Suprapubic skin (tissue), 4 donors: ENCODE measurements around the gene RBMS3. TPM values are rescaled to one million over a fixed set of nuclear protein-coding genes. Genes with fewer than 3 reads are reported as not detected.

Experiments
- DNase-seq, 2 donors: peaks; one replicate each; pipeline ENCODE4 v3.0.0-alpha.2; 2019; ENCODE audit warnings: low spot score in 2 of 2
- H3K27ac ChIP-seq: fragments of 200-600 bp; sonication (generic); one replicate; pipeline ENCODE4 v1.5.1; 2019
- H3K27me3 ChIP-seq: fragments of 200-600 bp; sonication (generic); one replicate; pipeline ENCODE4 v1.5.1; 2019
- H3K36me3 ChIP-seq: fragments of 200-600 bp; sonication (generic); one replicate; pipeline ENCODE4 v1.5.1; 2019
- H3K4me1 ChIP-seq: fragments of 200-600 bp; sonication (generic); one replicate; pipeline ENCODE4 v1.5.1; 2019
- H3K4me3 ChIP-seq: fragments of 200-600 bp; sonication (generic); one replicate; pipeline ENCODE4 v1.5.1; 2019; ENCODE audit warnings: mild to moderate bottlenecking
- H3K9me3 ChIP-seq: fragments of 200-600 bp; sonication (generic); one replicate; pipeline ENCODE4 v1.5.1; 2019
- EP300 ChIP-seq: sonication (generic); formaldehyde crosslinking; IDR thresholded peaks from one replicate; pipeline ENCODE4 v1.6.1; 2017; ENCODE audit warnings: antibody characterized with exemption
- POLR2A ChIP-seq, 2 donors: fragments of 450-650 bp; IDR thresholded peaks; one replicate each; pipeline ENCODE4 v1.6.1; 2017; ENCODE audit warnings: antibody characterized with exemption in 2 of 2, mild to moderate bottlenecking in 2 of 2, moderate library complexity in 2 of 2
- POLR2AphosphoS5 ChIP-seq, 3 donors: sonication (generic); formaldehyde crosslinking; IDR thresholded peaks; one replicate each; pipeline ENCODE4 v1.6.1; 2017; ENCODE audit warnings: antibody characterized with exemption in 3 of 3
- WGBS: methylation state at CpG from one replicate; pipeline ENCODE4 v1.1.5; 2018; 5-methylcytosine and 5-hydroxymethylcytosine counted together
- total RNA-seq, 4 donors: library from RNA; depleted of rRNA; stranded (reverse); fragments of >200 nt; gene quantifications; one replicate each; pipeline ENCODE4 v1.1.0, GENCODE V29; 2016
- TF ChIP-seq, protein P1 (sequence below), 2 donors: fragments of 200-600 bp in 1 of 2; fragments of 450-650 bp in 1 of 2; sonication (generic) in 1 of 2; IDR thresholded peaks; one replicate each; pipeline ENCODE4 v1.5.1; 2016 to 2019; ENCODE audit warnings: antibody characterized with exemption in 2 of 2, mild to moderate bottlenecking in 1 of 2, moderate library complexity in 1 of 2

The RBMS3 gene
- total RNA-seq, 4 donors from 2014 or later = 7.7 to 23.4 (median 11.9) TPM

GRCh38 chr3:29281344-29282241, 722 bp downstream of the RBMS3 start:
- H3K27ac ChIP-seq = peak overlapping the region; percentile 87
- H3K4me1 ChIP-seq = peaks cover 17% of the 10 kb centered on the region
- TF ChIP-seq POLR2A (IDR thresholded peaks at IDR 0.05) (no peak), EP300 (no peak), POLR2AphosphoS5 (IDR thresholded peaks at IDR 0.05) (no peak)
- TF ChIP-seq, protein P1, sequence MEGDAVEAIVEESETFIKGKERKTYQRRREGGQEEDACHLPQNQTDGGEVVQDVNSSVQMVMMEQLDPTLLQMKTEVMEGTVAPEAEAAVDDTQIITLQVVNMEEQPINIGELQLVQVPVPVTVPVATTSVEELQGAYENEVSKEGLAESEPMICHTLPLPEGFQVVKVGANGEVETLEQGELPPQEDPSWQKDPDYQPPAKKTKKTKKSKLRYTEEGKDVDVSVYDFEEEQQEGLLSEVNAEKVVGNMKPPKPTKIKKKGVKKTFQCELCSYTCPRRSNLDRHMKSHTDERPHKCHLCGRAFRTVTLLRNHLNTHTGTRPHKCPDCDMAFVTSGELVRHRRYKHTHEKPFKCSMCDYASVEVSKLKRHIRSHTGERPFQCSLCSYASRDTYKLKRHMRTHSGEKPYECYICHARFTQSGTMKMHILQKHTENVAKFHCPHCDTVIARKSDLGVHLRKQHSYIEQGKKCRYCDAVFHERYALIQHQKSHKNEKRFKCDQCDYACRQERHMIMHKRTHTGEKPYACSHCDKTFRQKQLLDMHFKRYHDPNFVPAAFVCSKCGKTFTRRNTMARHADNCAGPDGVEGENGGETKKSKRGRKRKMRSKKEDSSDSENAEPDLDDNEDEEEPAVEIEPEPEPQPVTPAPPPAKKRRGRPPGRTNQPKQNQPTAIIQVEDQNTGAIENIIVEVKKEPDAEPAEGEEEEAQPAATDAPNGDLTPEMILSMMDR (IDR thresholded peaks at IDR 0.05) = no peak
- H3K27me3 ChIP-seq = no peaks in the 10 kb centered on the region
- no peaks in the 10 kb centered on the region for H3K9me3 ChIP-seq
- DNase-seq = no peak
- no peaks in the 10 kb centered on the region for H3K36me3 ChIP-seq
- WGBS = 3% methylated on average over 18 of the region's 18 CpGs
- H3K4me3 ChIP-seq = peak overlapping the region; percentile 58

- Histone ChIP-seq H3K36me3 (no peaks in the 10 kb centered on the region), H3K9me3 (no peaks in the 10 kb centered on the region), H3K27me3 (no peaks in the 10 kb centered on the region), H3K4me1 (peaks cover 19% of the 10 kb centered on the region), H3K27ac (peak overlapping the region; percentile 87), H3K4me3 (peak overlapping the region; percentile 58)
- DNase-seq = no peak
- 26% methylated on average over 13 of the region's 13 CpGs for WGBS
- TF ChIP-seq, protein P1 (IDR thresholded peaks at IDR 0.05) = no peak
- no peak for TF ChIP-seq POLR2A (IDR thresholded peaks at IDR 0.05)
- TF ChIP-seq EP300 = no peak
- no peak for TF ChIP-seq POLR2AphosphoS5 (IDR thresholded peaks at IDR 0.05)
Observed at GRCh38 chr3:29282427-29283230, 1.8 kb downstream of the RBMS3 start.

- H3K36me3 ChIP-seq = no peaks in the 10 kb centered on the region
- peak overlapping the region; percentile 58 for H3K4me3 ChIP-seq
- H3K9me3 ChIP-seq = no peaks in the 10 kb centered on the region
- no peak for TF ChIP-seq POLR2AphosphoS5 (IDR thresholded peaks at IDR 0.05)
- peak overlapping the region; percentile 87 for H3K27ac ChIP-seq
- H3K27me3 ChIP-seq = no peaks in the 10 kb centered on the region
- WGBS = 44% methylated on average over 4 of the region's 4 CpGs
- H3K4me1 ChIP-seq = peaks cover 23% of the 10 kb centered on the region
- no peak for DNase-seq
Observed at GRCh38 chr3:29283231-29284119, 2.6 kb downstream of the RBMS3 start.

DNA sequence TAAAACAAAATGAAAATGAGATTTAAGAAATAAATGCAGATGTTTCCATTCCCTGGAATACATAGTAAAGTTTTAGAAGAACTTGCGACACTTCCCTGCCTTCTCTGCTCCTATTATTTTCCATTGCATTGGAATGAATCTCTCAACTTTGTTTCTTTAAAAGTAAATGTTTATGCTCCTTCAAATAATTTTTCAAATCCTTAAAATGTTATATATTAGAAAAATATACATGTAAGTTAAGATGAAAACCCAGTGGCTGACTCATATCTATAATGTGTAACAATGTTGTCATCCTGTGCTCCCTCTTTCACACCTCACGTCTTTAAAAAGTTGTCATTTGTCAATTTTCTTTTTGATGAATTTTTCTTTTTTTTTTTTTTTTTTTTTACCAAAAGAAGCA, 3.6 kb downstream of the RBMS3 start:
- peak overlapping the region; percentile 58 for H3K4me3 ChIP-seq
- no peaks in the 10 kb centered on the region for H3K36me3 ChIP-seq
- no peaks in the 10 kb centered on the region for H3K9me3 ChIP-seq
- H3K27me3 ChIP-seq = no peaks in the 10 kb centered on the region
- peaks cover 29% of the 10 kb centered on the region for H3K4me1 ChIP-seq
- TF ChIP-seq EP300 (no peak), POLR2A (IDR thresholded peaks at IDR 0.05) (no peak)
- 51% methylated on average over 2 of the region's 2 CpGs for WGBS
- H3K27ac ChIP-seq = no peak overlapping the region
- no peak for DNase-seq

- H3K36me3 ChIP-seq = no peaks in the 10 kb centered on the region
- no peak for DNase-seq
- H3K27ac ChIP-seq = peak overlapping the region; percentile 45
- 18% methylated on average over 4 of the region's 4 CpGs for WGBS
- H3K4me3 ChIP-seq = peak overlapping the region; percentile 58
- H3K4me1 ChIP-seq = peaks cover 27% of the 10 kb centered on the region
- H3K27me3 ChIP-seq = no peaks in the 10 kb centered on the region
- TF ChIP-seq, protein P1 (IDR thresholded peaks at IDR 0.05) = no peak
- TF ChIP-seq POLR2A (IDR thresholded peaks at IDR 0.05) = no peak
- TF ChIP-seq POLR2AphosphoS5 (IDR thresholded peaks at IDR 0.05) = no peak
- no peak for TF ChIP-seq EP300
- H3K9me3 ChIP-seq = no peaks in the 10 kb centered on the region
Observed at GRCh38 chr3:29285471-29286071, 4.7 kb downstream of the RBMS3 start.
